Stimulated activated CD8-positive, alpha-beta memory T cell treated with anti-CD3 and anti-CD28 coated beads, Interleukin-4, amount 100 ng/mL, for 48 hours (primary cell): ENCODE measurements around the gene NTM.
"Not testable (repeated sequence)": the region's sequence is repeated elsewhere in the genome, so short reads cannot be mapped to it uniquely, and the experiment has no call there.

Experiments used
- DNase-seq: peaks from one replicate; pipeline ENCODE4 v3.0.0-alpha.2; 2020

Gene NTM

DNA sequence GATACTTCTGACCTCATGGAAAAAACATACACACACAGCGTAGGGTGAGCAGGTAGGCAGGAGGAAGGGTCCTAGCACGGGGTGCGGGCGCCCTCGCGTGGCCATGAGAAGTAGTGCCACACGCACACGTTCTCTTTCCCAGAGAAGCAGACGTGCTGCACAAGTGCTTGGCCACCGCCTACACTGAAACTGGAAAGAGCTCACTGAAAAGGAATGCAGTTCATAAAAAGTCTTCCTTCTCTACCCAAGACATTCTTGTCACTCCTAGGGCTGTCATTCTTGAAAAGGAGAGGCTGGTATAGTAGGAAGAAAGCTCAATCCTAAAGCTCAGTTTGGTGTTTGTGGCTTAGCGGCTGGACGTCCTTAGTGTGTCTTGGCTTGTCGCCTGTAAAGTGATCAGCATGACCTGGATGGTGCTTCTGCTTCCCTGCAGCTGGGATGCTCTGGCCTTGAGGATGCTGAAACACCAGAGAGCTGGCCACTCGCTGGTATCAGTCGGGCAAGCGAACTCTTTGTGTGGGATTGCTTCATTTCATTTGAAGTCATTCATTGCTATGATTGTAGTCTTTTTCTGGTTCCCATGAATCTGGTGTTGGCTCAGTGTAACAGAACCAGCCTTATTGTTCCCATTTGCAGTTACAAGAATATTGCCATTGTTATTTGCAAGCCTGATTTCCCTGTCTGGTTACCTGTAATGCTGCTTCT is 303.8 kb downstream of the NTM start:
- DNase-seq, result peak; percentile 78

GRCh38 chr11:131675121-131675888 is 304.9 kb downstream of the NTM start:
- DNase-seq, result no peak

GRCh38 chr11:131677828-131678470 is 307.5 kb downstream of the NTM start:
- DNase-seq, result no peak

GRCh38 chr11:131678658-131679340 is 308.4 kb downstream of the NTM start:
- DNase-seq, result no peak

DNA sequence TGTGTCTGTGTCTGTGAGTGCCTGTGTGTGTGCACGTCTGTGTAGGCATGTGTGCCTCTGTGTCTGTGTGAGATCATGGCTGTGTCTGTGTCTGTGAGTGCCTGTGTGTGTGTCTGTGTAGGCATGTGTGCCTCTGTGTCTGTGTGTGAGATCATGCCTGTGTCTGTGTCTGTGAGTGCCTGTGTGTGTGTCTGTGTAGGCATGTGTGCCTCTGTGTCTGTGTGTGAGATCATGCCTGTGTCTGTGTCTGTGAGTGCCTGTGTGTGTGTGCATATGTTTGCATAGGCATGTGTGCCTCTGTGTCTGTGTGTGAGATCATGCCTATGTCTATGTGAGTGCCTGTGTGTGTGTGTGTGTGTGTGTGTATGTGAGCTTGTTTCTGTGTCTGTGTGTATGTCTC is 310.0 kb downstream of the NTM start:
- DNase-seq, result not testable (repeated sequence)

- no peak for DNase-seq
These were observed 311.5 kb downstream of the NTM start for GRCh38 chr11:131681920-131682319.

DNA sequence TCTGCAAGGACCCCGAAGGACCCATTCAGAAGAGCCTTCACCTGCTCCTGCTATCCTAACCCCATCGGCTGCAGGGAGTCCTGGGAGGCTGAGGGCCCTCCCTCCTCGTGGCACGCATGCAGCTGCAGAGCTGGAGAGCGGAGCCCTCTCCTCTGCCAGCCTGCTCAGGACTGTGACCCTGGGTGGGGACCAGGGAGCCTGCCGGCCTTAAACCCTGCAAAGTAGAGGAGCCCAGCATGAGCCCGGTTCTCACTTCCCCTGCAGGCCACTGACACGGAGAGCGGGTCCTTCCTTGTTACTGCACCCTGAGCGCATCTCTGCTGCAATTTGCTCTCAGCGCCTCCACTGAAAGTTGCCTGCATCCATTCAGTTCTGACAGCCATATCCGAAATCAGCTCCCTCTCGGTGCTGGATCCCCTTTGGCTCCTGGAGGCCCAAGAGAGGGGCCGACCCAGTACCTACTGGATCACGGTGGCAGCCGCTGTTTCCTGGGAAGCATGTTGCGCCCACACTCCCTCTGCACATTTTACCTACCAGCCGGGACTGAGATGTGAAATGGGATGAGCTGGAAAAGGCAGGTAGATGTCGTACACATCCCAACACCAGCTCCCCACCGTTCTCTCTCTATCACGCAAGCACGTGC is 312.1 kb downstream of the NTM start:
- no peak for DNase-seq

GRCh38 chr11:131683131-131683530 is 312.7 kb downstream of the NTM start:
- DNase-seq, result no peak

DNA sequence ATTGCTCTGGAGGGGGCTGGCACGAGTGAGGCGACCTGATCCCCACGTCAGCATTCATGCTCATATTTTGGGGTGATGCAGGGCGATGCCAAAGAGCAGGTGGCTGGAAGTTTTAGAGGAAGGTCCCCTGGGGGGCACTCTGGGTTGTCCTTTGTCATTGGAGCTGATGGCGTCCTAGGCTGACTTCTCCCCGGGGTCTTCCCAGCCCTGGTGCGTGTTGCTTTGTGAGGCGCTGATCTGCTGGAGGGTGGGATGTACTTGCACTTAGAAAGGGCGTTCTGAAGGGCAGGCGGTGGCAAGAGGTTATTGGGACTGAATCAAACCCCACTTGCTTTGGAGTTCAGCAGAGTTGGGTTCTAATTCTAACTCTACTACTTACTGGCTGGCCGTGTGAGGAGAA is 313.3 kb downstream of the NTM start:
- no peak for DNase-seq

DNA sequence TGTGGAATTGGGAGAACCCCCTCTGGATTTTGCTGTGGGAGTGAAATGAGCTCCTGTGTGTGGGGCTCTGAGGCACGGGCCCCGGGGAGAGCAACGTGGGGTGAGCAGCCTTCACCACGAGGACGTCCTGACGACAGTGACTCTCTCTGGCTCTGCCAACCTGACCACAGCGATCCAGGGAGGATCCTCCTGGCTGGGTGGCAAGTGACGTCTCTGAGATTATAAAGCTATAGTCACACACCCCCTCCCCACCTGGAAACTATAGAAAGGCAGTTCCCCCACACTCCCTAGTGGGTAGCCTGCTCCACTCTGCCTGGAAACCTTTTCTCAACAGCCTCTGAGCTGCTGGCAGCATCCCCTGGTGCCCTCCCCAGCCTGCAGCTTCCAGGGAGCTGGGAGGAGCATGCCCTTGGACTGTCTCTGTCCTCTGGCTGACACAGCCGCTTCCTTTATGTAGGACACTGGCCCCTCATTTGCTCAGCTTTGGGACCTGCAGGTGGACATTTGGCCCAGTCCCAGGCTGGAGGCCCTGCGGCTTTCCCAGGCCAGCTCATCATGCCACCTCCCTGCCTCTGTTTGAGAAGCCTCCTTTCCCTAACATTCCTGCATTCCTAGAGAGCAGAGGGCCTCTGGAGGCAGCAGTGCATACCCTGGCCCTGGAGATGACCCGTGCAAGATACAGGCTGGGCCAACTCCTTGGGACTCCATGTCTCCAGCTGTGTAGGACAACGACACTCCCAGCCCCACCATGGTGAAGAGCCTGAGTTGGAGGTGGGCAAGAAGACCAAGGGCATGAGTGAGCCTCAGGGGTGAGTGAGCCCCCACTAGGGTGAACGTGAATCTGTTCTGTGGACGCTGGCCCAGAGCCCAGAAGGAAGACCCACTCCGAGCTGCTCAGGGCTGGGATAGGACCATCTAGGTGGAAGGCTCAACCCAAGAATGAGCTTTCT is 314.0 kb downstream of the NTM start:
- no peak for DNase-seq

- DNase-seq, result no peak
These were observed 314.8 kb downstream of the NTM start for GRCh38 chr11:131685206-131685605.

DNA sequence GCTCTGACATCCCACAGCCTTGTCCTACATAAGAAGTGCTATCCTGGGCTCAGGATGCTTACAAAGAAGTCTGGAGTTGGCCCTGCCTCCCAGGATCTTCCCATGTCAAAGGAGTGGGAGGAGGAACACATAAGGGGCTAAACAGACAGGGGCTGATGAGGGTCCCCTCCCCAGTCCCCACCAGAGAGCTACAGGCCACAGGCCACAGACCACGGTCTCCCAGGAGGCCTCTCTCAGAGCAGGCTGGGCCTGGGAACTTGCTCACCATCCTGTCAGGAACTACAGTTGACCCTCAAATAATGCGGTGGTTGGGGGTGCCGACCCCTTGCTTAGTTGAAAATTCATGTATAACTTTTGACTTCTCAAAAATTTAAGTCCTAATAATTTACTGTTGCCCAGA is 315.5 kb downstream of the NTM start:
- no peak for DNase-seq

GRCh38 chr11:131686836-131687235 is 316.4 kb downstream of the NTM start:
- no peak for DNase-seq

DNA sequence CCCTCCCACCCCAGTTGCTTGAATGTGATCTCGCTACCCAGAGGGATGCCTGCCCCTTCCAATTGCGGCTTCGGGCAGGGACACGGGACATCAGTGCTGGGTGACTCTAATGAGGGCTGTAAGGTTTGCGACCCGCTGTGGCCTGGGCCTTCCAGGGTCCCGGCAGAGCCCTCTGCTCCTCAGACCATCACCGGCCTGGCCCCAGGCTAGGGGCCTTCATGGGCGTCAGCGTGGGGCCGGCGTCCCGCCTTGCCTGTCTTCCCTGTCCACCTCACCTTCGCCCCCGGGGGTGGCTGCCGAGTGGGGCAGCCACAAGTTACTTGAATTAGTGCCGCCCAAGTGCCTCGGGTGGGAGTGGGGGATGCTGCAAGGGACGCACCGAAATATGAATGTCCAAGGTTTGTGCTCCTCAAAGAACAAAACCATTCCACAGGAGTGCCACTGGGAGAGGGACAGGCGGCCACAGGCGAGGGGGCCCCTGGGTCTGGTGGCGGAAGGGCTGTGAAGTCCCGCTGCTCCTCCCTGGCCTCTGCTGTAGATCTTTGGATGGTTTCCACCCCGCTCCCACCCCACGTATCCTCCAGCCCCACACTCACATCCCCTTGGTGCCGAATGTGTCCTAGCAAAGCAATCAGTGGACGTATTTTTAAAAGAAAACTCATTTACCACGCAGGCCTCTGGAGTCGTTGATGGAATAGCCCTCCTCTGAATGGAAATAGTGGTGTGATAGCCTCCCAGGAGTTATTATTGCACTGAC is 317.1 kb downstream of the NTM start:
- DNase-seq, result no peak

DNA sequence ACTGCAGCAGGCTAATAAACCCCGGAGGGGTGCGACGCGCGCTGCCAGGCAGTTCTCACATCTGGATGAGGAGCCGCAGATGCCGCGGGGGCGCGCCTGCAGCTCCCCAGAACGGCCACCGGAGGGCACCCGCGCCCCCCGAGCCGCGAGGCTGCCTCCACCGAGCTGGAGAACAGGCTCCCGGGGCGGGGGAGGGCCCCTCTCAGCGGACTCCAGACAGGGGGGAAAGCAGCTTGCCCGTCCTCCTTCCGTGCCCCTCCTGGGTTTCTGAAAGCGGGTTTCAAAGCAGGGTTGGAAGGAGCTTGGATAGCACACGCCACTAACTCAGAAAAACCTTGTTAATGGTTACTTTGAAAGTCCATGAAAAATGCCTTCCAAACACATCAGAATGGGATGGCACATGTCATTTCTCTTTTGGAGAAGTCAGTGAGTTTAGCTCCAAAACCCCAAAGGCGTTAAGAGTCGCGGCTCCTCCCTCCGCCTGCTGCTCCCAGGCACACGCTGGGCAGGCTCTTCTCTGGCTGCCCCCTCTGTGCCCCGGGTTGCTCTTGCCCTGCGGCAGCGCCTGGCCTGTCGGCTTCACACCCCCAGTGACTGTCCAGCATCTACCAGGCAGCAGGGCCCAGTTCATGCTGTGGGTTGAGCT is 317.8 kb downstream of the NTM start:
- peak; percentile 65 for DNase-seq

GRCh38 chr11:131689049-131689925 is 318.9 kb downstream of the NTM start:
- no peak for DNase-seq

GRCh38 chr11:131690362-131690761 is 319.9 kb downstream of the NTM start:
- no peak for DNase-seq

DNA sequence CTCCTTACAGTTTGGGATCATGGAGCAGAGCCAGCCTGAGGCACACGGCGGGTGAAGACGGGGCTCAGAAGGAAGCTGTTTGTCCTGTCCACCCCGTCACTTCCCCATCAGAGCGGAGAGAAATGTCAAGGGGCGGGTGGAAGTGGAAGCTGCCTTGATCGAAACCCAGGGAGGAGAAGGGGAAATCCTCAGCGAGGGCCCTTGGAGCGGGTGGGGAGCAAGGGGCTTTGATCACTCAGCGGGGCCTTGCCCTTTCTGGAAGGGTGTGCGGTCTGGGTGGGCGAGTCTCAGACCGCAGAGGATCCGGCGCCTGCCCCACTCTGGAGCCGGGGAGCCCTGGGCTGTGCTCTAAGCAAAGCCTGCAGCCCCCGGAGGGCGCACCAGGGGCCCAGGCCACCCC is 320.4 kb downstream of the NTM start:
- no peak for DNase-seq
